Nucleus accumbens (tissue), 56 donors: Measurements from ENCODE around the gene BBS2.

Source experiments
- DNase-seq, 56 donors: peaks; one replicate each; lab custom pipeline; 2025; lab: John Stamatoyannopoulos, UW

BBS2 gene

GRCh38 chr16:56436258-56436657 lies 83.6 kb downstream of the BBS2 start:
- no peak for DNase-seq
